Keratinocyte (primary cell): ENCODE results near the gene ARMC3. TPM values are rescaled to one million over a fixed set of nuclear protein-coding genes. Genes with fewer than 3 reads are reported as not detected.

Source experiments
- DNase-seq: peaks from one replicate; pipeline ENCODE4 v3.0.0-alpha.2; 2011; ENCODE audit warnings: low read depth, missing footprints, low spot score
- FAIRE-seq: peaks from 2 replicates; lab custom pipeline; 2011; peaks lifted over from hg19 to GRCh38; lab: Jason Lieb, UNC
- H2AFZ ChIP-seq: 2 replicates; pipeline ENCODE4 v1.6.0; 2012; ENCODE audit warnings: low read length, control low read depth, inconsistent platforms; ENCODE audit not compliant: control insufficient read depth
- H3K27ac ChIP-seq: 2 replicates; pipeline ENCODE4 v1.5.1; 2011; ENCODE audit warnings: low read length; ENCODE audit not compliant: control insufficient read depth, insufficient read depth
- H3K27me3 ChIP-seq: 3 replicates; pipeline ENCODE4 v1.6.0; 2011; ENCODE audit warnings: low read length; ENCODE audit not compliant: control insufficient read depth, insufficient read depth; ENCODE audit errors: extremely low read depth
- H3K36me3 ChIP-seq, 2 experiments: 2 replicates in 1 of 2; 3 replicates in 1 of 2; pipeline ENCODE4 v1.5.1; 2011; ENCODE audit warnings: low read length in 2 of 2, mild to moderate bottlenecking in 1 of 2; ENCODE audit not compliant: control insufficient read depth in 2 of 2, insufficient read depth in 2 of 2; ENCODE audit errors: extremely low read depth in 1 of 2
- H3K4me1 ChIP-seq: 3 replicates; pipeline ENCODE4 v1.5.1; 2011; ENCODE audit warnings: low read length; ENCODE audit not compliant: control insufficient read depth, insufficient read depth; ENCODE audit errors: extremely low read depth
- H3K4me2 ChIP-seq: 3 replicates; pipeline ENCODE4 v1.6.0; 2011; ENCODE audit warnings: low read depth, low read length; ENCODE audit not compliant: control insufficient read depth, insufficient read depth; ENCODE audit errors: extremely low read depth
- H3K4me3 ChIP-seq, 3 experiments: fragments of 200-600 bp in 1 of 3; sonication (generic) in 1 of 3; 2 replicates in 2 of 3; 3 replicates in 1 of 3; pipeline ENCODE4 v1.5.1; 2011 to 2016; ENCODE audit warnings: low read length in 3 of 3, mild to moderate bottlenecking in 3 of 3, control low read depth in 2 of 3, inconsistent platforms in 1 of 3, low read depth in 1 of 3, mixed read lengths in 1 of 3, mixed run types in 1 of 3, moderate library complexity in 1 of 3; ENCODE audit not compliant: control insufficient read depth in 2 of 3, insufficient read depth in 2 of 3; ENCODE audit errors: extremely low read depth in 1 of 3
- H3K79me2 ChIP-seq: 2 replicates; pipeline ENCODE4 v1.6.0; 2012; ENCODE audit warnings: low read length; ENCODE audit not compliant: control insufficient read depth, insufficient read depth
- H3K9ac ChIP-seq: 3 replicates; pipeline ENCODE4 v1.6.0; 2011; ENCODE audit warnings: low read length; ENCODE audit not compliant: control insufficient read depth, insufficient read depth; ENCODE audit errors: extremely low read depth
- H3K9me1 ChIP-seq: 3 replicates; pipeline ENCODE4 v1.6.0; 2011; ENCODE audit warnings: low read length; ENCODE audit not compliant: control insufficient read depth, insufficient read depth; ENCODE audit errors: extremely low read depth
- H3K9me3 ChIP-seq: 2 replicates; pipeline ENCODE4 v1.5.1; 2012; ENCODE audit warnings: low read depth, low read length; ENCODE audit not compliant: control insufficient read depth
- H4K20me1 ChIP-seq: 3 replicates; pipeline ENCODE4 v1.6.0; 2011; ENCODE audit warnings: low read length; ENCODE audit not compliant: control insufficient read depth, insufficient read depth; ENCODE audit errors: extremely low read depth
- EZH2 ChIP-seq: IDR thresholded peaks from one replicate; pipeline ENCODE4 v1.6.1; 2012; ENCODE audit warnings: inconsistent platforms, mild to moderate bottlenecking, low read length, moderate library complexity
- dilution Hi-C: fragments of 300-500 bp; cut with MboI; formaldehyde crosslinking; loops from one replicate; pipeline ENCODE4 v1.7.0; 2020; ENCODE audit warnings: low sequenced_read_pairs; ENCODE audit not compliant: extremely low pct_ligation_motif_present
- polyA plus RNA-seq, 5 experiments: library from polyadenylated mRNA; depleted of rRNA in 3 of 5; stranded (reverse) in 3 of 5; stranded (forward) in 1 of 5; unstranded in 1 of 5; fragments of >200 nt; gene quantifications; 1 replicate in 1 of 5; 2 replicates in 3 of 5; 3 replicates in 1 of 5; pipeline versions ENCODE4 v1.2.1 to v1.2.3, GENCODE V29; 2011 to 2012; ENCODE audit warnings: missing spikeins in 2 of 5, low read depth in 1 of 5, low replicate concordance in 1 of 5
- TF ChIP-seq, protein P1 (sequence below), 3 experiments: IDR thresholded peaks in 1 of 3; conservative IDR thresholded peaks in 1 of 3; optimal IDR thresholded peaks in 1 of 3; 2 replicates in 2 of 3; 3 replicates in 1 of 3; pipeline versions ENCODE3 to v1.5.1; 2011; ENCODE audit warnings: low read length in 3 of 3, mild to moderate bottlenecking in 3 of 3, moderate library complexity in 2 of 3, control low read depth in 1 of 3, inconsistent platforms in 1 of 3; ENCODE audit not compliant: insufficient read depth in 2 of 3; ENCODE audit errors: extremely low read depth in 1 of 3

ARMC3 gene
- polyA plus RNA-seq, 1 donor (not counting 4 experiments of a cell fraction or from before 2014, with no cell fraction given): not detected

DNA sequence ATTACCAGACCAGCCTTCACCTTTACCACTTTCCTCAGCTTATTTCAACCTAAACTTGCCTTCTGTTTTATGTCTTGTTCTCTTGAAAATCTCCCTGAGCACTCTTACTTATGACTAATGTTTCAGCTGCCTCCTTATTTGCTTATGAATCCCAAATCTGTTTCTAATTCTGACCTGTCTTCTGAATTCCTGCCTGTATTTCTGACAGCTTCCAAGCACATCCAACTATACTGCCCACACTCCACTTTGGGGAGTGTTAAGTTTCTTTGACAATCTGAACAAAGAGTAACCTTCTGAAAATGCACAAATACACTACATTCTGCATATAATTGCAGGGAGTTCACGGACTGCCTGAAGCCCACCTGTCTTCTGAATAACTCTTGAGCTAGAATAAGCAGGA lies 48.7 kb downstream of the ARMC3 start:
- DNase-seq: no peak
- Histone ChIP-seq H3K9me1 (no peaks in the 10 kb centered on the region), H3K4me1 (no peaks in the 10 kb centered on the region), H2AFZ (no peak overlapping the region), H3K4me2 (no peak overlapping the region), H3K27me3 (no peaks in the 10 kb centered on the region), H3K36me3 (no peaks in the 10 kb centered on the region), H3K9ac (no peak overlapping the region), H4K20me1 (no peaks in the 10 kb centered on the region), H3K27ac (no peak overlapping the region), H3K79me2 (no peaks in the 10 kb centered on the region), H3K4me3 (no peak overlapping the region), H3K9me3 (no peaks in the 10 kb centered on the region)
- no peak for FAIRE-seq
- dilution Hi-C loops: no loop called here
- TF ChIP-seq, protein P1, sequence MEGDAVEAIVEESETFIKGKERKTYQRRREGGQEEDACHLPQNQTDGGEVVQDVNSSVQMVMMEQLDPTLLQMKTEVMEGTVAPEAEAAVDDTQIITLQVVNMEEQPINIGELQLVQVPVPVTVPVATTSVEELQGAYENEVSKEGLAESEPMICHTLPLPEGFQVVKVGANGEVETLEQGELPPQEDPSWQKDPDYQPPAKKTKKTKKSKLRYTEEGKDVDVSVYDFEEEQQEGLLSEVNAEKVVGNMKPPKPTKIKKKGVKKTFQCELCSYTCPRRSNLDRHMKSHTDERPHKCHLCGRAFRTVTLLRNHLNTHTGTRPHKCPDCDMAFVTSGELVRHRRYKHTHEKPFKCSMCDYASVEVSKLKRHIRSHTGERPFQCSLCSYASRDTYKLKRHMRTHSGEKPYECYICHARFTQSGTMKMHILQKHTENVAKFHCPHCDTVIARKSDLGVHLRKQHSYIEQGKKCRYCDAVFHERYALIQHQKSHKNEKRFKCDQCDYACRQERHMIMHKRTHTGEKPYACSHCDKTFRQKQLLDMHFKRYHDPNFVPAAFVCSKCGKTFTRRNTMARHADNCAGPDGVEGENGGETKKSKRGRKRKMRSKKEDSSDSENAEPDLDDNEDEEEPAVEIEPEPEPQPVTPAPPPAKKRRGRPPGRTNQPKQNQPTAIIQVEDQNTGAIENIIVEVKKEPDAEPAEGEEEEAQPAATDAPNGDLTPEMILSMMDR (optimal IDR thresholded peaks at IDR 0.05 in 1 of 3, IDR thresholded peaks at IDR 0.05 in 1 of 3, conservative IDR thresholded peaks at IDR 0.05 in 1 of 3; ENCODE audit: extremely low read depth in 1 of 3, insufficient read depth in 2 of 3, low read length in 3 of 3): no peak
- TF ChIP-seq EZH2: no peak

DNA sequence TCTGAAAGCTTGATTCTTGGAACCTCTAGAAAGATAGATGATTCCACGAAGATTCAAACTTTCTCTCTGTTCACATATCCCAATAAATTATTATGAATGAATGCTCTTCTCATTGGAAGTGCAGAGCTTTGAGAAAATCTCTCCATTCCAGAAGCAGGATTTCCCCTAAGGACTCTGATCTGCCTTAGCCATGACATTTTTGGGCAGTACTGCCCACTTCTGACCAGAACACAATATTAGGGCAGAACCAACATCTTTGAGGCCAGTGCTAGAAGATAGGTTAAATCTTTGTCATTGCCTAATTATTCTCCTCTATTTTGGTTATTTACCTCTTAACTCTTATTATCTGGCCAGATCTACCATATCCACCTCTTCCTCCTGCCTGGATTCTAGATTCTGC lies 49.9 kb downstream of the ARMC3 start:
- Histone ChIP-seq H2AFZ (no peak overlapping the region), H3K9me3 (no peaks in the 10 kb centered on the region), H3K9ac (no peak overlapping the region), H3K79me2 (no peaks in the 10 kb centered on the region), H3K9me1 (no peaks in the 10 kb centered on the region), H3K36me3 (no peaks in the 10 kb centered on the region), H3K4me3 (no peak overlapping the region), H3K4me1 (no peaks in the 10 kb centered on the region), H3K27ac (no peak overlapping the region), H3K4me2 (no peak overlapping the region), H3K27me3 (no peaks in the 10 kb centered on the region), H4K20me1 (no peaks in the 10 kb centered on the region)
- dilution Hi-C loops: no loop called here
- TF ChIP-seq EZH2: no peak
- TF ChIP-seq, protein P1 (optimal IDR thresholded peaks at IDR 0.05 in 1 of 3, IDR thresholded peaks at IDR 0.05 in 1 of 3, conservative IDR thresholded peaks at IDR 0.05 in 1 of 3; ENCODE audit: extremely low read depth in 1 of 3, insufficient read depth in 2 of 3, low read length in 3 of 3): peak in 1 of 3 experiments; percentile 2
- FAIRE-seq (no peak), DNase-seq (no peak)
